D721Med (cell line): ENCODE results near the gene OR2S2.

Source experiments
- DNase-seq: peaks from one replicate; pipeline ENCODE4 v3.0.0; 2011; ENCODE audit warnings: low spot score; ENCODE audit not compliant: insufficient read length
- FAIRE-seq: peaks from 2 replicates; lab custom pipeline; 2011; peaks lifted over from hg19 to GRCh38; lab: Jason Lieb, UNC
- CTCF ChIP-seq: IDR thresholded peaks from 2 replicates; pipeline ENCODE4 v1.5.1; 2012; ENCODE audit warnings: mild to moderate bottlenecking, control low read depth; ENCODE audit not compliant: insufficient read depth; ENCODE audit errors: missing control alignments

Gene OR2S2

GRCh38 chr9:35923927-35924763 lies 33.8 kb downstream of the OR2S2 start:
- FAIRE-seq: no peak
- DNase-seq: no peak
- no peak for TF ChIP-seq CTCF

GRCh38 chr9:35923598-35923926 lies 34.4 kb downstream of the OR2S2 start:
- no peak for FAIRE-seq
- no peak for TF ChIP-seq CTCF

GRCh38 chr9:35920051-35920620 lies 37.8 kb downstream of the OR2S2 start:
- TF ChIP-seq CTCF: no peak
- FAIRE-seq: no peak
- no peak for DNase-seq

More at GRCh38 chr9:35923598-35923926, 34.4 kb downstream of the OR2S2 start:
- no peak for DNase-seq

GRCh38 chr9:35919212-35920008 lies 38.5 kb downstream of the OR2S2 start:
- no peak for DNase-seq
- FAIRE-seq: no peak

GRCh38 chr9:35918780-35919179 lies 39.2 kb downstream of the OR2S2 start:
- FAIRE-seq (no peak), DNase-seq (no peak)
- TF ChIP-seq CTCF: no peak

More at GRCh38 chr9:35919212-35920008, 38.5 kb downstream of the OR2S2 start:
- TF ChIP-seq CTCF: no peak

- TF ChIP-seq CTCF: no peak
- no peak for FAIRE-seq
Observed at GRCh38 chr9:35917261-35917660, 40.7 kb downstream of the OR2S2 start.

More at GRCh38 chr9:35917261-35917660, 40.7 kb downstream of the OR2S2 start:
- no peak for DNase-seq
